SU-DHL-6 (cell line): ENCODE results near the gene PRPF6.

ENCODE experiments used
- EZH2phosphoT487 ChIP-seq: fragments of 200-600 bp; sonication (generic), shearing (Covaris generic); conservative IDR thresholded peaks from 2 replicates; pipeline ENCODE4 v1.6.1; 2018; ENCODE audit warnings: mild to moderate bottlenecking, antibody characterized with exemption, low read length, moderate library complexity, mixed read lengths
- TF ChIP-seq, protein P1 (sequence below): fragments of 200-600 bp; sonication (generic); IDR thresholded peaks from one replicate; pipeline ENCODE4 v1.5.1; 2017; ENCODE audit warnings: antibody characterized with exemption, mild to moderate bottlenecking, low read length, moderate library complexity; ENCODE audit not compliant: insufficient read depth, poor library complexity, severe bottlenecking

DNA sequence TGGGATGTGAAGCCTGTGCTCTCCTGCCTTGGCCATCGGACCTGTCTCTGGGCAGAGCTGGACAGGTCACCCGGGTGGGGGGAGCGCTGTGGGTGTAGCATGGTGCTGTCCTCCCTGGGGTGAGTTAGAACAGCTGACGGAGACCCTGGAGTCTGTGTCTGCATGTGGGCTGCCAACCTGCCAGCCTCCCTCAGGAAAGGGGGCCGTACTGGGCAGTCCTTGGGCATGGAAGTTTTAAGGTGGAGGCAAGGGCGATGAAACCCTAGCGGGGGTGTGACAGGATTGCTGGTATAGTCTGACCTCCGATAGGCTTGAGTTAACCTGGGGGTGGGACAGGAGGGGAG lies 66.1 kb downstream of the PRPF6 start:
- TF ChIP-seq, protein P1, sequence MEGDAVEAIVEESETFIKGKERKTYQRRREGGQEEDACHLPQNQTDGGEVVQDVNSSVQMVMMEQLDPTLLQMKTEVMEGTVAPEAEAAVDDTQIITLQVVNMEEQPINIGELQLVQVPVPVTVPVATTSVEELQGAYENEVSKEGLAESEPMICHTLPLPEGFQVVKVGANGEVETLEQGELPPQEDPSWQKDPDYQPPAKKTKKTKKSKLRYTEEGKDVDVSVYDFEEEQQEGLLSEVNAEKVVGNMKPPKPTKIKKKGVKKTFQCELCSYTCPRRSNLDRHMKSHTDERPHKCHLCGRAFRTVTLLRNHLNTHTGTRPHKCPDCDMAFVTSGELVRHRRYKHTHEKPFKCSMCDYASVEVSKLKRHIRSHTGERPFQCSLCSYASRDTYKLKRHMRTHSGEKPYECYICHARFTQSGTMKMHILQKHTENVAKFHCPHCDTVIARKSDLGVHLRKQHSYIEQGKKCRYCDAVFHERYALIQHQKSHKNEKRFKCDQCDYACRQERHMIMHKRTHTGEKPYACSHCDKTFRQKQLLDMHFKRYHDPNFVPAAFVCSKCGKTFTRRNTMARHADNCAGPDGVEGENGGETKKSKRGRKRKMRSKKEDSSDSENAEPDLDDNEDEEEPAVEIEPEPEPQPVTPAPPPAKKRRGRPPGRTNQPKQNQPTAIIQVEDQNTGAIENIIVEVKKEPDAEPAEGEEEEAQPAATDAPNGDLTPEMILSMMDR, result no peak
- no peak for TF ChIP-seq EZH2phosphoT487
